Suppressor macrophage treated with lipopolysaccharide for 4 hours (primary cell): Measurements from ENCODE around the gene HOXB4.

ENCODE experiments used
- DNase-seq: peaks from one replicate; pipeline ENCODE4 v3.0.0-alpha.2; 2020

The HOXB4 gene

GRCh38 chr17:48527547-48527932, 50.6 kb downstream of the HOXB4 start:
- no peak for DNase-seq

DNA sequence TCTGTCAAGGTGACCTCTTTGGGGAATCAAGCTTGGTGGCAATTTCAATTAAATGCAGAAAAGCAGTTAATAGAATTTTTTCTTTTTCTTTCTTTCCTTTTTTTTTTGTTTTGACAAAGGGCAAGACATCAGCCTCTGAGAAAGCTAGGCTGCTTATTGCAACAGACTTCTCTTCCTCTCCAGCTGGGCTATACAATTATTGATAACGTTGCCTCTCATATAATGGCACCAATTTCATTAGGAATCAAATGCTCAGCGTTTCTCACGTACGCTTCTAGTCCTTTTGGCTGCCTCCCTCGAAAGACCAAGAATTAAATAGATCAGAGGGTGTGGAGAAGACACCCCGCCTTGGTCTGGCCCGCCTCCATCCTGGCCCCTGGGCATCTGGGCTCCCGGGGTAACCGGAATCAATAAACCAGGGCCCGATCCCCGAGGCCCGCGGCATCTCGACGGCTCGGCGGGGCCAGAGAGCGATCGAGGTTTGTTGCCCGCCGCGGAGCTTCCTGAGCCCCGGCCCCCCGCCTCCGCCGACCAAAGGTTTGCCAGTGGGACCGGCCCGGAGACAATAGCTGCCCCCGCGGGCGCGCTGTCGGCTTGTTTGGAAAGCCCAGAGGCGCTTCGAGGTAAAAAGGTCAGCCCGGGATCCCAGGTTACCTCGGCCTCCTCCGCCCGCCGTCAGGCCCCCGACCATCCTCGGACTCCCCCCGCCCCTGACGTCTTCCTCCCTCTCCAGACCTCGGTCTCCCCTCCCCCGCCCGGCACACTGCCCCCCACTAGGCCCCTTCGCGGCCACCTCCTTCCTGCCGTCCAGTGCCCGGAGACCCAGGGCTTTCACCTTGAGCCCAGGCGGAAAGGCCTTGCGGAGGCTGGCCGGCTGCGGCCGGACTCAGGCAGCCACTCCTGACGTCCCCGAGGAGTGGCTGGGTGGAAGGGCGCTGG, 51.3 kb downstream of the HOXB4 start:
- DNase-seq = no peak
